H1 (cell line): ENCODE measurements around the gene SLC11A1. TPM values are rescaled to one million over a fixed set of nuclear protein-coding genes. Genes with fewer than 3 reads are reported as not detected.

ENCODE experiments used
- CTCF ChIA-PET: fragments of 300-600 bp; sonication (Branson Sonifier 250); formaldehyde crosslinking; loops from one replicate; lab custom pipeline; 2021; ENCODE audit not compliant: partially characterized antibody; lab: Charles Lee
- POLR2A ChIA-PET: fragments of 300-600 bp; sonication (Branson Sonifier 250); formaldehyde crosslinking; loops from one replicate; lab custom pipeline; 2021; ENCODE audit warnings: inconsistent platforms; ENCODE audit not compliant: partially characterized antibody; lab: Charles Lee
- DNase-seq, 2 experiments: peaks; one replicate each; pipeline versions ENCODE4 v3.0.0 to v3.0.0-alpha.2; 2010 to 2022; ENCODE audit warnings: low spot score in 2 of 2, low read depth in 1 of 2, mixed read lengths in 1 of 2
- FAIRE-seq: peaks from 2 replicates; lab custom pipeline; 2011; peaks lifted over from hg19 to GRCh38; lab: Jason Lieb, UNC
- H2AFZ ChIP-seq: 2 replicates; pipeline ENCODE4 v1.8.1; 2012; ENCODE audit warnings: low read length, inconsistent platforms
- H2AK5ac ChIP-seq: 2 replicates; pipeline ENCODE4 v1.6.1; 2013; ENCODE audit warnings: low read depth, low read length
- H2BK120ac ChIP-seq: replicated peaks from 2 replicates; pipeline ENCODE3; 2013; ENCODE audit warnings: low read depth, low read length, inconsistent platforms
- H2BK12ac ChIP-seq: 2 replicates; pipeline ENCODE4 v1.6.1; 2013; ENCODE audit warnings: low read depth, low read length
- H2BK15ac ChIP-seq: 2 replicates; pipeline ENCODE4 v1.6.1; 2013; ENCODE audit warnings: low read length
- H2BK20ac ChIP-seq: 2 replicates; pipeline ENCODE4 v1.6.1; 2013; ENCODE audit warnings: low read length
- H2BK5ac ChIP-seq: 2 replicates; pipeline ENCODE4 v1.6.1; 2013; ENCODE audit warnings: low read depth, low read length
- H3K14ac ChIP-seq: 2 replicates; pipeline ENCODE4 v1.6.1; 2013; ENCODE audit warnings: inconsistent platforms; ENCODE audit not compliant: insufficient read length
- H3K18ac ChIP-seq: 2 replicates; pipeline ENCODE4 v1.6.1; 2013; ENCODE audit warnings: low read length; ENCODE audit errors: extremely low read depth
- H3K23ac ChIP-seq: 2 replicates; pipeline ENCODE4 v1.6.1; 2013; ENCODE audit warnings: inconsistent platforms; ENCODE audit not compliant: insufficient read length
- H3K23me2 ChIP-seq: 2 replicates; pipeline ENCODE4 v1.6.1; 2013; ENCODE audit warnings: low read depth, low read length
- H3K27ac ChIP-seq: 2 replicates; pipeline ENCODE4 v1.6.1; 2011; ENCODE audit warnings: low read depth, low read length, inconsistent platforms
- H3K27me3 ChIP-seq, 4 experiments: replicated peaks in 1 of 4; 1 replicate in 1 of 4; 2 replicates in 3 of 4; pipeline versions ENCODE4 v1.6.1 to v1.8.1; 2011 to 2013; ENCODE audit warnings: low read length in 3 of 4, mild to moderate bottlenecking in 3 of 4, inconsistent platforms in 2 of 4, mixed read lengths in 2 of 4, moderate library complexity in 1 of 4; ENCODE audit not compliant: control insufficient read depth in 3 of 4, insufficient read depth in 3 of 4; ENCODE audit errors: extremely low read depth in 1 of 4
- H3K36me3 ChIP-seq, 4 experiments: 2 replicates each; pipeline versions ENCODE4 v1.6.1 to v1.8.1; 2011 to 2013; ENCODE audit warnings: mild to moderate bottlenecking in 4 of 4, low read length in 3 of 4, moderate library complexity in 2 of 4, control low read depth in 1 of 4, inconsistent platforms in 1 of 4; ENCODE audit not compliant: insufficient read depth in 4 of 4, control insufficient read depth in 2 of 4
- H3K4ac ChIP-seq: replicated peaks from 2 replicates; pipeline ENCODE3; 2013; ENCODE audit warnings: low read length, low read depth, mixed read lengths, inconsistent platforms; ENCODE audit not compliant: insufficient read length
- H3K4me1 ChIP-seq, 4 experiments: replicated peaks in 1 of 4; 1 replicate in 1 of 4; 2 replicates in 3 of 4; pipeline versions ENCODE4 v1.6.1 to v1.8.1; 2011 to 2013; ENCODE audit warnings: low read length in 3 of 4, inconsistent platforms in 2 of 4, mixed read lengths in 1 of 4; ENCODE audit not compliant: insufficient read depth in 4 of 4, control insufficient read depth in 3 of 4
- H3K4me2 ChIP-seq, 2 experiments: 2 replicates each; pipeline versions ENCODE4 v1.6.1 to v1.8.1; 2011 to 2013; ENCODE audit warnings: low read depth in 2 of 2, low read length in 2 of 2, control low read depth in 1 of 2, inconsistent platforms in 1 of 2, mild to moderate bottlenecking in 1 of 2; ENCODE audit not compliant: insufficient read depth in 1 of 2
- H3K4me3 ChIP-seq, 4 experiments: fragments of 200-600, 300-600 bp in 1 of 4; sonication (generic), shearing (Covaris generic), sonication (Bioruptor Twin) in 1 of 4; 2 replicates each; pipeline versions ENCODE4 v1.5.1 to v1.8.1; 2011 to 2016; ENCODE audit warnings: low read length in 4 of 4, low read depth in 3 of 4, control low read depth in 2 of 4, inconsistent platforms in 2 of 4, mild to moderate bottlenecking in 2 of 4, mixed read lengths in 1 of 4, moderate library complexity in 1 of 4; ENCODE audit not compliant: insufficient read depth in 2 of 4; ENCODE audit errors: extremely low read depth in 1 of 4
- H3K56ac ChIP-seq: replicated peaks from 2 replicates; pipeline ENCODE3; 2013; ENCODE audit warnings: low read depth, mild to moderate bottlenecking, mixed read lengths, low read length, inconsistent platforms; ENCODE audit not compliant: insufficient read length
- H3K79me1 ChIP-seq: 2 replicates; pipeline ENCODE4 v1.6.1; 2013; ENCODE audit warnings: low read depth, low read length, control low read depth
- H3K79me2 ChIP-seq, 2 experiments: 2 replicates each; pipeline versions ENCODE4 v1.6.1 to v1.8.1; 2012 to 2013; ENCODE audit warnings: low read length in 2 of 2, mild to moderate bottlenecking in 2 of 2, inconsistent platforms in 1 of 2; ENCODE audit not compliant: insufficient read depth in 2 of 2, control insufficient read depth in 1 of 2
- H3K9ac ChIP-seq, 4 experiments: replicated peaks in 1 of 4; 1 replicate in 1 of 4; 2 replicates in 3 of 4; pipeline versions ENCODE4 v1.6.1 to v1.8.1; 2011 to 2013; ENCODE audit warnings: low read depth in 3 of 4, low read length in 3 of 4, control low read depth in 2 of 4, mild to moderate bottlenecking in 2 of 4, moderate library complexity in 2 of 4, inconsistent platforms in 1 of 4; ENCODE audit errors: extremely low read depth in 1 of 4
- H3K9me3 ChIP-seq, 2 experiments: 2 replicates each; pipeline versions ENCODE4 v1.6.1 to v1.8.1; 2012 to 2013; ENCODE audit warnings: mild to moderate bottlenecking in 2 of 2, moderate library complexity in 2 of 2, control low read depth in 1 of 2, inconsistent platforms in 1 of 2, low read depth in 1 of 2, low read length in 1 of 2, mixed read lengths in 1 of 2; ENCODE audit not compliant: insufficient read depth in 2 of 2
- H4K20me1 ChIP-seq, 2 experiments: replicated peaks in 1 of 2; 2 replicates each; pipeline versions ENCODE3 to v1.8.1; 2011 to 2013; ENCODE audit warnings: inconsistent platforms in 2 of 2, low read length in 2 of 2, mild to moderate bottlenecking in 1 of 2; ENCODE audit not compliant: insufficient read depth in 2 of 2, control insufficient read depth in 1 of 2
- H4K5ac ChIP-seq: 2 replicates; pipeline ENCODE4 v1.6.1; 2013; ENCODE audit warnings: low read length, low read depth, mixed read lengths, inconsistent platforms; ENCODE audit not compliant: insufficient read length
- H4K8ac ChIP-seq: 2 replicates; pipeline ENCODE4 v1.8.0; 2013; ENCODE audit warnings: mild to moderate bottlenecking, moderate library complexity, low read length, inconsistent platforms; ENCODE audit not compliant: insufficient read depth; ENCODE audit errors: extremely low read depth
- H4K91ac ChIP-seq: replicated peaks from 2 replicates; pipeline ENCODE3; 2013; ENCODE audit warnings: low read length, mixed read lengths, inconsistent platforms; ENCODE audit not compliant: insufficient read length
- BCL11A ChIP-seq, 2 experiments: IDR thresholded peaks; one replicate each; pipeline ENCODE4 v1.6.1; 2011; ENCODE audit warnings: low read depth in 2 of 2, low read length in 2 of 2, mild to moderate bottlenecking in 2 of 2
- CBX8 ChIP-seq: fragments of 300-800, 300-1000 bp; sonication (generic); IDR thresholded peaks from 2 replicates; pipeline ENCODE4 v1.7.1; 2016; ENCODE audit warnings: low read depth, low read length, borderline replicate concordance
- CEBPB ChIP-seq: IDR thresholded peaks from 2 replicates; pipeline ENCODE4 v1.6.1; 2012; ENCODE audit warnings: low read depth, low read length
- FOSL1 ChIP-seq: IDR thresholded peaks from 2 replicates; pipeline ENCODE4 v1.6.1; 2011; ENCODE audit warnings: mild to moderate bottlenecking, low read depth, low read length, moderate library complexity; ENCODE audit not compliant: insufficient read depth
- HDAC6 ChIP-seq: IDR thresholded peaks from one replicate; pipeline ENCODE4 v1.7.1; 2012; ENCODE audit warnings: low read depth, mild to moderate bottlenecking, inconsistent platforms, low read length, moderate library complexity
- JUN ChIP-seq: IDR thresholded peaks from 2 replicates; pipeline ENCODE4 v1.6.1; 2011; ENCODE audit warnings: low read depth, mild to moderate bottlenecking, improper control_type of control experiment, low read length
- RAD21 ChIP-seq, 2 experiments: IDR thresholded peaks in 1 of 2; conservative IDR thresholded peaks in 1 of 2; 2 replicates each; pipeline ENCODE4 v1.6.1; 2011; ENCODE audit warnings: low read depth in 2 of 2, low read length in 2 of 2, improper control_type of control experiment in 1 of 2, inconsistent platforms in 1 of 2, mild to moderate bottlenecking in 1 of 2, moderate library complexity in 1 of 2
- RNF2 ChIP-seq: fragments of 200-900, 300-1000 bp; sonication (generic); IDR thresholded peaks from 2 replicates; pipeline ENCODE4 v1.7.1; 2016; ENCODE audit warnings: borderline replicate concordance, low read depth, mild to moderate bottlenecking, antibody characterized with exemption, low read length; ENCODE audit not compliant: poor library complexity, severe bottlenecking; ENCODE audit errors: missing control alignments
- SIN3A ChIP-seq, 2 experiments: IDR thresholded peaks in 1 of 2; conservative IDR thresholded peaks in 1 of 2; 2 replicates each; pipeline ENCODE4 v1.6.1; 2011 to 2012; ENCODE audit warnings: low read length in 2 of 2, improper control_type of control experiment in 1 of 2, low read depth in 1 of 2, mild to moderate bottlenecking in 1 of 2
- SP1 ChIP-seq: IDR thresholded peaks from 2 replicates; pipeline ENCODE4 v1.6.1; 2011; ENCODE audit warnings: low read depth, low read length
- WGBS, 2 experiments: shearing (Covaris generic) in 1 of 2; methylation state at CpG; one replicate each; pipeline versions ENCODE4 v1.1.6 to v1.1.7; 2013 to 2015; ENCODE audit warnings: low lambda C conversion rate in 2 of 2, mixed read lengths in 2 of 2, inconsistent platforms in 1 of 2, low coverage in 1 of 2, missing lambda C conversion rate in 1 of 2; ENCODE audit not compliant: insufficient replicate concordance in 2 of 2, insufficient coverage in 1 of 2, insufficient read length in 1 of 2; ENCODE audit errors: extremely low coverage in 1 of 2, missing lambda C conversion rate in 1 of 2; 5-methylcytosine and 5-hydroxymethylcytosine counted together
- polyA plus RNA-seq, 7 experiments: library from polyadenylated mRNA; depleted of rRNA in 3 of 7; stranded (reverse) in 5 of 7; unstranded in 2 of 7; fragments of >200 nt in 5 of 7; fragments of 200-250 nt in 2 of 7; gene quantifications; 1 replicate in 5 of 7; 2 replicates in 1 of 7; 4 replicates in 1 of 7; pipeline versions ENCODE4 v1.2.1 to v1.2.3, GENCODE V29; 2011 to 2013; ENCODE audit warnings: missing spikeins in 2 of 7, mixed read lengths in 2 of 7
- total RNA-seq: library from RNA; stranded (reverse); fragmentation: NEBNext Ultra II Directional; extraction: Animal tissue kit (Norgen Biotek cat#: 25700); gene quantifications from 2 replicates; pipeline ENCODE4 v1.2.1, GENCODE V29; 2021

Gene SLC11A1
- total and polyA plus RNA-seq, 2 of the 8 experiments (the other 6 are each of a cell fraction or from before 2014, with no cell fraction given): 0.20 to 0.43 TPM

- Histone ChIP-seq H3K36me3 (no peaks in the 10 kb centered on the region), H3K9me3 (no peaks in the 10 kb centered on the region), H4K91ac (peak overlapping the region; percentile 79), H3K18ac (no peak overlapping the region), H2BK15ac (peak overlapping the region; percentile 29; the same call in 1 of the 2 replicates), H3K79me2 (no peaks in the 10 kb centered on the region), H3K23me2 (no peaks in the 10 kb centered on the region), H4K20me1 (no peaks in the 10 kb centered on the region), H3K56ac (no peak overlapping the region), H2BK12ac (peak overlapping the region; percentile 87; the same call in 1 of the 2 replicates), H3K14ac (no peak overlapping the region), H3K4ac (no peak overlapping the region), H3K4me3 (no peak overlapping the region), H3K27me3 (no peaks in the 10 kb centered on the region), H2BK5ac (0 out of 2 replicates have a peak overlapping the region, but pooled peaks have one; percentile 21), H3K4me2 (no peak overlapping the region), H2BK120ac (no peak overlapping the region), H3K23ac (no peak overlapping the region), H4K8ac (peak overlapping the region; percentile 1; the same call in 1 of the 2 replicates), H3K27ac (no peak overlapping the region), H3K9ac (no peak overlapping the region), H4K5ac (no peak overlapping the region), H3K79me1 (no peaks in the 10 kb centered on the region), H3K4me1 (peaks cover 0 to 7% (median 3%) of the 10 kb centered on the region in 4 experiments; a peak in 5 of 7 replicates), H2AK5ac (no peak overlapping the region), H2AFZ (no peak overlapping the region), H2BK20ac (peak overlapping the region; percentile 75; the same call in 1 of the 2 replicates)
- ChIA-PET CTCF (interaction anchor here (0.6 to 4.0 kb wide), 8 partner anchors 9 to 75 kb away, joined by 3 to 24 read pairs (median 4); partner anchors contain the start of gene CATIP), POLR2A (interaction anchor here (0.7 to 2.5 kb wide), 4 partner anchors 10 to 64 kb away, joined by 3 to 13 read pairs (median 3); no protein-coding TSS in a partner anchor)
- WGBS, 2 experiments: 78% methylated on average over 16 of the region's 16 CpGs; no CpG with 5 or more reads in 1 of the 2 experiments
- FAIRE-seq: no peak
- DNase-seq: no peak
- TF ChIP-seq RNF2 (no peak), BCL11A (IDR thresholded peaks at IDR 0.05; ENCODE audit: low read depth in 2 of 2, low read length in 2 of 2) (no peak), SIN3A (conservative IDR thresholded peaks at IDR 0.05 in 1 of 2, IDR thresholded peaks at IDR 0.05 in 1 of 2; ENCODE audit: low read depth in 1 of 2, low read length in 2 of 2) (no peak), JUN (no peak), RAD21 (IDR thresholded peaks at IDR 0.05 in 1 of 2, conservative IDR thresholded peaks at IDR 0.05 in 1 of 2; ENCODE audit: low read depth in 2 of 2, low read length in 2 of 2) (no peak), HDAC6 (no peak), SP1 (no peak), CBX8 (no peak), CEBPB (no peak), FOSL1 (no peak)
These were observed 49.0 kb upstream of the SLC11A1 start for GRCh38 chr2:218332920-218333645.
